ENCODE data around the gene AQP4. TPM values are rescaled to one million over a fixed set of nuclear protein-coding genes. Genes with fewer than 3 reads are reported as not detected.

The AQP4 gene
- total and polyA plus RNA-seq, 10 of the 15 experiments (the other 5 are each of a cell fraction or from before 2014, with no cell fraction given): 0.10 to 0.18 TPM; not detected in 8

DNA sequence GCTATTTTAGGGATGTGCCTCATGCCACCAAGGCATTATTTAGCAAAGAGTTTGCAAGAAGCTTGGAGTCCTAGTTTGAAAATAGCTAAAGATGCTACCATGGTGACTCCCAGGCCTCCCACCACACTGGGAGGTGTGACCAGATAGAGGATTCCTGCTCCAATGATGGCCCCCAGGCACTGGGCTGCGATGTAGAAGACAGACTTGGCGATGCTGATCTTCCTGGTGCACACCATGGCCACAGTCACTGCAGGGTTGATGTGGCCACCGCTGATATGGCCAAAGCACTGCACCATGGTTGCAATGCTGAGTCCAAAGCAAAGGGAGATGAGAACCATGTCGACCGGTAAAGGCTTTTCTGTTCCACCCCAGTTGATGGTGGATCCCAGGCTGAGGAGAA lies 3.4 kb downstream of the AQP4 start (continued):
- TF ChIP-seq, protein P1, sequence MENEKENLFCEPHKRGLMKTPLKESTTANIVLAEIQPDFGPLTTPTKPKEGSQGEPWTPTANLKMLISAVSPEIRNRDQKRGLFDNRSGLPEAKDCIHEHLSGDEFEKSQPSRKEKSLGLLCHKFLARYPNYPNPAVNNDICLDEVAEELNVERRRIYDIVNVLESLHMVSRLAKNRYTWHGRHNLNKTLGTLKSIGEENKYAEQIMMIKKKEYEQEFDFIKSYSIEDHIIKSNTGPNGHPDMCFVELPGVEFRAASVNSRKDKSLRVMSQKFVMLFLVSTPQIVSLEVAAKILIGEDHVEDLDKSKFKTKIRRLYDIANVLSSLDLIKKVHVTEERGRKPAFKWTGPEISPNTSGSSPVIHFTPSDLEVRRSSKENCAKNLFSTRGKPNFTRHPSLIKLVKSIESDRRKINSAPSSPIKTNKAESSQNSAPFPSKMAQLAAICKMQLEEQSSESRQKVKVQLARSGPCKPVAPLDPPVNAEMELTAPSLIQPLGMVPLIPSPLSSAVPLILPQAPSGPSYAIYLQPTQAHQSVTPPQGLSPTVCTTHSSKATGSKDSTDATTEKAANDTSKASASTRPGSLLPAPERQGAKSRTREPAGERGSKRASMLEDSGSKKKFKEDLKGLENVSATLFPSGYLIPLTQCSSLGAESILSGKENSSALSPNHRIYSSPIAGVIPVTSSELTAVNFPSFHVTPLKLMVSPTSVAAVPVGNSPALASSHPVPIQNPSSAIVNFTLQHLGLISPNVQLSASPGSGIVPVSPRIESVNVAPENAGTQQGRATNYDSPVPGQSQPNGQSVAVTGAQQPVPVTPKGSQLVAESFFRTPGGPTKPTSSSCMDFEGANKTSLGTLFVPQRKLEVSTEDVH (IDR thresholded peaks at IDR 0.05; ENCODE audit: low read depth, partially characterized antibody): no peak
- TF ChIP-seq SREBF2 (IDR thresholded peaks at IDR 0.05; ENCODE audit: low read length) (no peak), CREM (IDR thresholded peaks at IDR 0.05; ENCODE audit: low read depth) (no peak), HDAC6 (IDR thresholded peaks at IDR 0.05; ENCODE audit: unreplicated experiment) (no peak), RBBP5 (conservative IDR thresholded peaks at IDR 0.05) (no peak), STAT3 (IDR thresholded peaks at IDR 0.05; ENCODE audit: low read depth, low read length) (no peak), CEBPZ (IDR thresholded peaks at IDR 0.05; ENCODE audit: low read depth, low read length) (no peak)

Data from GM12878 (cell line).